Tibial nerve (tissue), 3 donors: ENCODE data around the gene NHLRC4.

Source experiments
- CTCF ChIP-seq, 5 experiments: fragments of 200-600 bp in 3 of 5; fragments of 450-650 bp in 2 of 5; sonication (generic) in 3 of 5; IDR thresholded peaks; one replicate each; pipeline ENCODE4 v1.5.1; 2016 to 2019; ENCODE audit warnings: antibody characterized with exemption in 5 of 5, mild to moderate bottlenecking in 3 of 5, moderate library complexity in 2 of 5
- POLR2A ChIP-seq, 2 donors: fragments of 450-650 bp; IDR thresholded peaks; one replicate each; pipeline ENCODE4 v1.6.1; 2017; ENCODE audit warnings: antibody characterized with exemption in 2 of 2, mild to moderate bottlenecking in 2 of 2, moderate library complexity in 2 of 2

- no peak for TF ChIP-seq POLR2A (IDR thresholded peaks at IDR 0.05)
- no peak for TF ChIP-seq CTCF (IDR thresholded peaks at IDR 0.05)
Observed at GRCh38 chr16:609316-609715, 42.5 kb downstream of the NHLRC4 start.
